HG03097 (cell line): ENCODE measurements around the gene SLC4A4.

Experiments
- ATAC-seq: cut with Tn5 transposase; IDR thresholded peaks from one replicate; pipeline ENCODE4 v1.9.1; 2021; ENCODE audit not compliant: unreplicated experiment, low FRiP score

The SLC4A4 gene

GRCh38 chr4:71584585-71584984 lies 245.8 kb downstream of the SLC4A4 start:
- no peak for ATAC-seq

- no peak for ATAC-seq
These were observed 247.4 kb downstream of the SLC4A4 start for GRCh38 chr4:71586087-71586763.

GRCh38 chr4:71587995-71588394 lies 249.2 kb downstream of the SLC4A4 start:
- ATAC-seq: no peak

GRCh38 chr4:71592793-71593192 lies 254.0 kb downstream of the SLC4A4 start:
- ATAC-seq: no peak

- no peak for ATAC-seq
These were observed 254.5 kb downstream of the SLC4A4 start for GRCh38 chr4:71593311-71593710.

GRCh38 chr4:71595576-71596108 lies 256.8 kb downstream of the SLC4A4 start:
- no peak for ATAC-seq

GRCh38 chr4:71599578-71599977 lies 260.8 kb downstream of the SLC4A4 start:
- ATAC-seq: no peak

- no peak for ATAC-seq
These were observed 263.6 kb downstream of the SLC4A4 start for GRCh38 chr4:71602289-71602900.

GRCh38 chr4:71604785-71605184 lies 266.0 kb downstream of the SLC4A4 start:
- peak; percentile 65 for ATAC-seq

GRCh38 chr4:71607109-71607508 lies 268.3 kb downstream of the SLC4A4 start:
- no peak for ATAC-seq

GRCh38 chr4:71607780-71608677 lies 269.2 kb downstream of the SLC4A4 start:
- no peak for ATAC-seq

GRCh38 chr4:71608678-71609071 lies 269.9 kb downstream of the SLC4A4 start:
- ATAC-seq: no peak

GRCh38 chr4:71609167-71609566 lies 270.3 kb downstream of the SLC4A4 start:
- no peak for ATAC-seq

- ATAC-seq: no peak
These were observed 270.8 kb downstream of the SLC4A4 start for GRCh38 chr4:71609651-71610050.

- no peak for ATAC-seq
These were observed 275.8 kb downstream of the SLC4A4 start for GRCh38 chr4:71614621-71615020.

- no peak for ATAC-seq
These were observed 277.5 kb downstream of the SLC4A4 start for GRCh38 chr4:71616168-71616811.
